ENCODE results near the gene EIF4G3.
"Not testable (repeated sequence)": the region's sequence is repeated elsewhere in the genome, so short reads cannot be mapped to it uniquely, and the experiment has no call there.

EIF4G3 gene

GRCh38 chr1:21205416-21205815 is 28.7 kb upstream of the EIF4G3 start:
- no peaks in the 10 kb centered on the region for H3K36me3 ChIP-seq
- intact Hi-C loops (cut with DNase I; ENCODE audit: low total_unique reads) = no loop called here
- no peaks in the 10 kb centered on the region for H3K9me3 ChIP-seq
- H3K27ac ChIP-seq = no peak overlapping the region
- H3K4me1 ChIP-seq = no peaks in the 10 kb centered on the region
- H3K4me3 ChIP-seq = no peak overlapping the region
- DNase-seq = no peak
- no peaks in the 10 kb centered on the region for H3K27me3 ChIP-seq
- TF ChIP-seq CTCF (IDR thresholded peaks at IDR 0.05) = no peak

GRCh38 chr1:21201650-21202049 is 25.0 kb upstream of the EIF4G3 start:
- intact Hi-C loops (cut with DNase I; ENCODE audit: low total_unique reads) = no loop called here

GRCh38 chr1:21201238-21201637 is 24.5 kb upstream of the EIF4G3 start:
- H3K27me3 ChIP-seq; DNase-seq; H3K4me3 ChIP-seq; H3K4me1 ChIP-seq; H3K27ac ChIP-seq; H3K9me3 ChIP-seq; intact Hi-C loops (cut with DNase I; ENCODE audit: low total_unique reads); H3K36me3 ChIP-seq: not testable (repeated sequence)

More at GRCh38 chr1:21201650-21202049, 25.0 kb upstream of the EIF4G3 start:
- H3K36me3 ChIP-seq = no peaks in the 10 kb centered on the region
- no peak for TF ChIP-seq CTCF (IDR thresholded peaks at IDR 0.05)
- peaks cover 0 to 2% of the 10 kb centered on the region in 2 donors for H3K27me3 ChIP-seq
- no peak for DNase-seq
- H3K9me3 ChIP-seq = no peaks in the 10 kb centered on the region
- H3K4me3 ChIP-seq = no peak overlapping the region
- no peaks in the 10 kb centered on the region for H3K4me1 ChIP-seq
- H3K27ac ChIP-seq = no peak overlapping the region

- no peaks in the 10 kb centered on the region for H3K4me1 ChIP-seq
- no peak overlapping the region for H3K4me3 ChIP-seq
- H3K27ac ChIP-seq = no peak overlapping the region
- H3K27me3 ChIP-seq = peaks cover 0 to 2% of the 10 kb centered on the region in 2 donors
- no peaks in the 10 kb centered on the region for H3K36me3 ChIP-seq
- no peaks in the 10 kb centered on the region for H3K9me3 ChIP-seq
- no peak for DNase-seq
- no peak for TF ChIP-seq CTCF (IDR thresholded peaks at IDR 0.05)
- intact Hi-C loops (cut with DNase I; ENCODE audit: low total_unique reads) = no loop called here
Measured at GRCh38 chr1:21200767-21201166, 24.1 kb upstream of the EIF4G3 start.

- H3K27ac ChIP-seq = no peak overlapping the region
- DNase-seq = no peak
- H3K4me3 ChIP-seq = no peak overlapping the region
- H3K27me3 ChIP-seq = peaks cover 0 to 2% of the 10 kb centered on the region in 2 donors
- intact Hi-C loops (cut with DNase I; ENCODE audit: low total_unique reads) = loop anchor here (10.0 kb wide), 1 partner anchor 414 kb away; the partner anchor contains the start of gene HP1BP3
- peaks cover 0 to 5% (median 0%) of the 10 kb centered on the region in 4 donors for H3K4me1 ChIP-seq
- H3K36me3 ChIP-seq = no peaks in the 10 kb centered on the region
- TF ChIP-seq CTCF (IDR thresholded peaks at IDR 0.05) = no peak
- H3K9me3 ChIP-seq = no peaks in the 10 kb centered on the region
Measured at GRCh38 chr1:21198929-21199328, 22.2 kb upstream of the EIF4G3 start.

- intact Hi-C loops (cut with DNase I; ENCODE audit: low total_unique reads) = loop anchor here (5.0 to 10.0 kb wide), 2 partner anchors 211 to 408 kb away; partner anchors contain the start of gene HP1BP3
- H3K27ac ChIP-seq = no peak overlapping the region
- H3K36me3 ChIP-seq = no peaks in the 10 kb centered on the region
- DNase-seq = no peak
- peaks cover 0 to 5% (median 0%) of the 10 kb centered on the region in 4 donors for H3K4me1 ChIP-seq
- H3K9me3 ChIP-seq = no peaks in the 10 kb centered on the region
- H3K27me3 ChIP-seq = no peaks in the 10 kb centered on the region
- H3K4me3 ChIP-seq = no peak overlapping the region
- no peak for TF ChIP-seq CTCF (IDR thresholded peaks at IDR 0.05)
Measured at GRCh38 chr1:21192871-21193270, 16.2 kb upstream of the EIF4G3 start.

Measured in tibial artery (tissue), 4 donors.